HAP-1 (cell line): ENCODE results near the gene STC2.

Experiments
- DNase-seq, 2 experiments: peaks; one replicate each; pipeline ENCODE4 v3.0.0-alpha.2; 2016 to 2020; ENCODE audit warnings: low spot score in 2 of 2
- H3K27me3 ChIP-seq: fragments of 250-450 bp; sonication (Bioruptor Pico); 2 replicates; pipeline ENCODE4 v1.5.1; 2020; ENCODE audit warnings: low read depth, mild to moderate bottlenecking, moderate library complexity
- H3K36me3 ChIP-seq: fragments of 250-450 bp; sonication (Bioruptor Pico); replicated peaks from 2 replicates; pipeline ENCODE4 v1.5.1; 2020; ENCODE audit warnings: mild to moderate bottlenecking
- H3K4me1 ChIP-seq: fragments of 250-450 bp; sonication (Bioruptor Pico); 2 replicates; pipeline ENCODE4 v1.5.1; 2020; ENCODE audit warnings: mild to moderate bottlenecking
- H3K4me3 ChIP-seq: fragments of 250-450 bp; sonication (Bioruptor Pico); 2 replicates; pipeline ENCODE4 v1.5.1; 2020; ENCODE audit warnings: mild to moderate bottlenecking, moderate library complexity
- H3K9me3 ChIP-seq: fragments of 250-450 bp; sonication (Bioruptor Pico); 2 replicates; pipeline ENCODE4 v1.5.1; 2020; ENCODE audit warnings: mild to moderate bottlenecking, moderate library complexity
- in situ Hi-C: fragments of 300-500 bp; cut with MboI; formaldehyde crosslinking; loops from 3 replicates; pipeline ENCODE4 v1.14.3; 2020; ENCODE audit warnings: low sequenced_read_pairs, inconsistent platforms, mixed read lengths

STC2 gene

DNA sequence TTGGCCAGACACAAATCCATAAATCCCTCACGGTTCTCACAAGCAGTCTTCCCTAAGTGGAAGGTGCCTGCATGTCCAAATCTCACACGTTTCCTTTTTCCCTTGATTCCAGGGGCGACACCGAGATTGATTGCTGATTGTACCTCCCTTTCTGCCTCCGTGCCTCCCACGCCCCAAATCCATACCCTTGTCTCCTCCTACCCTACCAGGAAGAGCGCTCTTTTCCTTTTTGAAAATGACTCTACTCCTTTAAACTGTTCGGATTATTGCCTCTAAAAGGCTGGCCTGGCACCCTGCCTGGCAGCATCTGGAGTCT, 4.5 kb downstream of the STC2 start:
- Histone ChIP-seq H3K27me3 (no peaks in the 10 kb centered on the region), H3K9me3 (no peaks in the 10 kb centered on the region), H3K4me1 (peaks cover 8% of the 10 kb centered on the region; the same call in 1 of the 2 replicates), H3K4me3 (no peak overlapping the region), H3K36me3 (peaks cover 89% of the 10 kb centered on the region)
- no peak for DNase-seq
- in situ Hi-C loops: no loop called here

DNA sequence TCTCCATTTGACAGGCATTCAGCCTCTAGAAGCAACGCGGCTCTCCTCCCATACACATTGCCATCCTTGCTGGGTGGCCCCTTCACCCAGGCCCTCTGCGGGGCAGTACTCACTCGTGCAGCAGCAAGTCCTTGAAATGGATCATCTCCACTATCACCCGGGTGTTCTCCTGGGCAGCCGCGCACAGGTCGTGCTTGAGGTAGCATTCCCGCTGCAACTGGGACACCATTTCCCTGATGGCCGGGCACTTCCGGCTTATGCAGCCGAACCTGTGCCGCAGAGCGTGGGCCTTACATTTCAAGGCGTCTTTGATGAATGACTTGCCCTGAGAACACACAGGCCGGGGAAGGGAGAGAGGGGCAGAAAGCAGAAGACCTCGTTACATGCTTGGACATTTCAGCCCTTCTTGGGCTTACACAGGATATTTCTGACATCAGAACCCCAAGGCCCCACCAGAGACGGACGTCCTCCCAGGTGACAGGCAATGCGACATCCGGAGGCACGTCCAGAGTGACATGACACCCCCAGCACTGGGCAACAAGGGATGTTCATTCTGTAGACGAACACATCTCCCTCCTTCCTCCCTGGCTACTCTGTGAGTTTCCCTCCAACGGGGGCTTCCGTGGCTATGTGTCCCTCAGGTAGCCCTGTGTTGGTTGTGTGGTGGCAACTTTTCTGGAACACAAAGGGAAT, 5.0 kb downstream of the STC2 start:
- in situ Hi-C loops: no loop called here
- Histone ChIP-seq H3K36me3 (peaks cover 94% of the 10 kb centered on the region), H3K4me1 (peaks cover 8% of the 10 kb centered on the region; the same call in 1 of the 2 replicates), H3K4me3 (no peak overlapping the region), H3K9me3 (no peaks in the 10 kb centered on the region), H3K27me3 (no peaks in the 10 kb centered on the region)
- no peak for DNase-seq

DNA sequence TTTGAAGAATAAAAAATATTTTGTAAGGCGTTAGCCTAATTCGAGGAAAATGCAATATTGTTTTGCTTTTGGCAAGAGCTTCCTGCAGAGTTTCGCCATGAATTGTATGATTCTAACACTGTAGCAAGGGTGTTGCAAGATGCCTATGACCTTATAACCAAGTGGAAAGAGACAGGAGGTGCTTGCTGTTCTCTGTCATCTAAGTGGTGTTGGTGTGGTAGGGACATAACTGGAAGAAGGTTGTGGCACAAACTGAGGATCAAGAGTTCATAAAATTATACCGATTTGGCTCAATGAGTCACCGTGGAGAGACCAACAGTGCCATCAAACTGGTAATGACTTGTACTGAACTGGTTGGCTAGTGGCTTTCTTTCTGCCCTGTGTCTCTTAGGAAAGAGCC, 6.3 kb downstream of the STC2 start:
- H3K36me3 ChIP-seq: peaks cover 98% of the 10 kb centered on the region
- H3K4me1 ChIP-seq: peaks cover 8% of the 10 kb centered on the region; the same call in 1 of the 2 replicates
- in situ Hi-C loops: no loop called here
- H3K4me3 ChIP-seq: no peak overlapping the region
- H3K9me3 ChIP-seq: no peaks in the 10 kb centered on the region
- DNase-seq: no peak
- no peaks in the 10 kb centered on the region for H3K27me3 ChIP-seq

- no peak for DNase-seq
- H3K4me1 ChIP-seq: no peaks in the 10 kb centered on the region
- no peaks in the 10 kb centered on the region for H3K27me3 ChIP-seq
- no peak overlapping the region for H3K4me3 ChIP-seq
- H3K9me3 ChIP-seq: no peaks in the 10 kb centered on the region
- in situ Hi-C loops: no loop called here
- H3K36me3 ChIP-seq: peaks cover 96% of the 10 kb centered on the region
Observed at GRCh38 chr5:173320259-173320658, 8.0 kb downstream of the STC2 start.

- Histone ChIP-seq H3K36me3 (peaks cover 95% of the 10 kb centered on the region), H3K9me3 (no peaks in the 10 kb centered on the region), H3K4me1 (no peaks in the 10 kb centered on the region), H3K27me3 (no peaks in the 10 kb centered on the region), H3K4me3 (no peak overlapping the region)
- in situ Hi-C loops: no loop called here
- DNase-seq: no peak
Observed at GRCh38 chr5:173319646-173320045, 8.6 kb downstream of the STC2 start.

DNA sequence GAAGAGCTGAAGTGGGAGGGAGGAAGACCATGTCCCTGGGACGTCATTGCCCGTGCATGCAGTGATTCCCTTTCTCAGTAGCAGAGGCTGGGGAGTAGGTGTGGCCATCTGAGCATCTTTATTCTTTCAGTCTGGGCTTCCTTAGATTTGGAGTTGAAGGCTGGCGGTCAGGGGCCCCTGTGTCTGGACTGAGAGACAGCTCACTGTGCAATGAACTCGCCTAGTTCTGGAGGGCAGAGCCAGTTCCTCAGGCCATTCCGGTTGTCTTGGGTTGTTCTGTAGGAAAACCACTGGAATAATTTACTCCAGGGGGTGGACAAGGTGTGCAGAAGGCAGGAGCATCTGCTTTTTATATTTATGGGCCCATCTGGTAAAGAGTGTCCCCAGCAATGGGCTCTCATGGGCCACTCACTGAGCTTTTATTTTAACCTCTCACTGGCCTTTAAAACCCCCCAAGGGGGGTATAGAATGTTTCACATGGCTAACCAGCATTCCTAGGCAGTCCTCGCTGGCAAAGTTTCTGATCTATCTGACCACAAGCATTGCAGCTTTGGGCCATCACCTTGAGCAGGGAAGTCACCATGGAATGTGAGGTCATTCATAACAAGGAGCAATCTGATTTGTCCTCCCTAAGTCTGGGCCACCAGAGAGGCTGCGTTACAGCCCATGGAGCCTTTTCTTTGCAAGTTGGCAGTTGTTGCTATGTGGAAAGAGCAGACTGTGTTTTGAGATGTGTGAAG, 9.2 kb downstream of the STC2 start:
- no peaks in the 10 kb centered on the region for H3K4me1 ChIP-seq
- H3K36me3 ChIP-seq: peaks cover 91% of the 10 kb centered on the region
- no peak overlapping the region for H3K4me3 ChIP-seq
- DNase-seq: no peak
- H3K27me3 ChIP-seq: no peaks in the 10 kb centered on the region
- H3K9me3 ChIP-seq: no peaks in the 10 kb centered on the region
- in situ Hi-C loops: no loop called here

DNA sequence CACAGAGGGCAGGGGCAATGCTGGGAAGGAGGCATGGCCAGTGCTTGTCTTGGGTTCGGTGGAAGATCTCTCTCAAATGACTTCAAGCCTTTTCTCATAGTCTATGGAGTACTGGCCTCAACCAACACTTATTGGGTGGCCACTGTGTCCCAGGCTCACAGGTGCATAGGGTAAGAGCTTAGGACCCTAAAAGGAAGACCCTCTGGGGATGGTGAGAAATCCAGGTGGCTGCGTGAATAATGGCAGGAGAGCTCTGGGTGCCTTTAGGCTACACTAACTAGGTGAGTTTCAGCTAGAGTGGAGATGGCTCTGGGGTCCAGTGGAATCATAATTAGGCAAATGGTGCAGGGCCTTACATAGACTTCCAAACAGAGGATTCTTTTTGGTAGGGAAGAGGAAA, 9.9 kb downstream of the STC2 start:
- in situ Hi-C loops: no loop called here
- Histone ChIP-seq H3K9me3 (no peaks in the 10 kb centered on the region), H3K27me3 (no peaks in the 10 kb centered on the region), H3K4me3 (no peak overlapping the region), H3K4me1 (no peaks in the 10 kb centered on the region), H3K36me3 (peaks cover 83% of the 10 kb centered on the region)
- no peak for DNase-seq

- no peaks in the 10 kb centered on the region for H3K27me3 ChIP-seq
- H3K4me1 ChIP-seq: no peaks in the 10 kb centered on the region
- no peak for DNase-seq
- H3K9me3 ChIP-seq: no peaks in the 10 kb centered on the region
- H3K4me3 ChIP-seq: no peak overlapping the region
- in situ Hi-C loops: no loop called here
- peaks cover 79% of the 10 kb centered on the region for H3K36me3 ChIP-seq
Observed at GRCh38 chr5:173317852-173318251, 10.4 kb downstream of the STC2 start.

GRCh38 chr5:173317091-173317730, 11.0 kb downstream of the STC2 start:
- Histone ChIP-seq H3K9me3 (no peaks in the 10 kb centered on the region), H3K4me1 (no peaks in the 10 kb centered on the region), H3K36me3 (peaks cover 72% of the 10 kb centered on the region), H3K4me3 (no peak overlapping the region), H3K27me3 (no peaks in the 10 kb centered on the region)
- DNase-seq: no peak
- in situ Hi-C loops: no loop called here

- in situ Hi-C loops: no loop called here
- Histone ChIP-seq H3K27me3 (no peaks in the 10 kb centered on the region), H3K36me3 (peaks cover 65% of the 10 kb centered on the region), H3K9me3 (no peaks in the 10 kb centered on the region), H3K4me3 (no peak overlapping the region), H3K4me1 (no peaks in the 10 kb centered on the region)
- no peak for DNase-seq
Observed at GRCh38 chr5:173316339-173317020, 11.7 kb downstream of the STC2 start.

GRCh38 chr5:173315495-173316338, 12.5 kb downstream of the STC2 start:
- no peaks in the 10 kb centered on the region for H3K4me1 ChIP-seq
- no peaks in the 10 kb centered on the region for H3K27me3 ChIP-seq
- H3K9me3 ChIP-seq: no peaks in the 10 kb centered on the region
- H3K4me3 ChIP-seq: no peak overlapping the region
- DNase-seq: peak in 1 of 2 experiments; percentile 38
- in situ Hi-C loops: no loop called here
- peaks cover 57% of the 10 kb centered on the region for H3K36me3 ChIP-seq

- in situ Hi-C loops: no loop called here
- Histone ChIP-seq H3K4me1 (no peaks in the 10 kb centered on the region), H3K9me3 (no peaks in the 10 kb centered on the region), H3K27me3 (no peaks in the 10 kb centered on the region), H3K4me3 (no peak overlapping the region), H3K36me3 (peaks cover 44% of the 10 kb centered on the region)
- no peak for DNase-seq
Observed at GRCh38 chr5:173314166-173314952, 13.9 kb downstream of the STC2 start.
